Measurements from ENCODE around the gene MACC1. TPM values are rescaled to one million over a fixed set of nuclear protein-coding genes. Genes with fewer than 3 reads are reported as not detected.

MACC1 gene
- polyA plus RNA-seq, 1 of the 3 experiments (the other 2 are of a cell fraction) = not detected

- peaks cover 0 to 5% of the 10 kb centered on the region in 2 experiments; a peak in 2 of 4 replicates for H3K4me1 ChIP-seq (ENCODE audit: control insufficient read depth in 1 of 2, insufficient read depth in 2 of 2, low read depth in 1 of 2, low read length in 1 of 2)
- H3K9me2 ChIP-seq = no peaks in the 10 kb centered on the region
- no peak overlapping the region for H2AFZ ChIP-seq (ENCODE audit: low read depth)
- POLR2A ChIA-PET = no interaction called here
- DNase-seq = no peak
- no peaks in the 10 kb centered on the region for H3K79me2 ChIP-seq (ENCODE audit: insufficient read depth)
- no peaks in the 10 kb centered on the region for H3K9me3 ChIP-seq
- no peak for TF ChIP-seq TCF12 (IDR thresholded peaks at IDR 0.05)
- no peak for TF ChIP-seq FOXM1 (IDR thresholded peaks at IDR 0.05; ENCODE audit: low read depth)
- H3K36me3 ChIP-seq (replicated peaks in 1 of 2; ENCODE audit: control insufficient read depth in 1 of 2, insufficient read depth in 2 of 2, low read length in 1 of 2) = no peaks in the 10 kb centered on the region
- H3F3A ChIP-seq (replicated peaks; ENCODE audit: insufficient read depth) = no peaks in the 10 kb centered on the region
- no peaks in the 10 kb centered on the region for H3K27me3 ChIP-seq (ENCODE audit: insufficient read depth)
- CTCF ChIA-PET = interaction anchor here (3.5 kb wide), 1 partner anchor 19 kb away, joined by 16 read pairs; no protein-coding TSS in a partner anchor
- H3K4me2 ChIP-seq = no peak overlapping the region
- no peak overlapping the region for H3K27ac ChIP-seq (ENCODE audit: low read depth in 2 of 2, low read length in 1 of 2)
- H3K9ac ChIP-seq = no peak overlapping the region
- no peaks in the 10 kb centered on the region for H4K20me1 ChIP-seq (ENCODE audit: insufficient read depth)
- H3K4me3 ChIP-seq (ENCODE audit: low read depth in 2 of 2, low read length in 1 of 2) = no peak overlapping the region
- 52% methylated on average over 5 of the region's 5 CpGs for WGBS (ENCODE audit: low lambda C conversion rate)
These were observed 63.2 kb downstream of the MACC1 start for GRCh38 chr7:20153999-20154398.

GRCh38 chr7:20153567-20153966 is 63.6 kb downstream of the MACC1 start:
- H3K4me2 ChIP-seq = no peak overlapping the region

GRCh38 chr7:20152511-20152910 is 64.7 kb downstream of the MACC1 start:
- Histone ChIP-seq H3K36me3 (replicated peaks in 1 of 2; ENCODE audit: control insufficient read depth in 1 of 2, insufficient read depth in 2 of 2, low read length in 1 of 2) (no peaks in the 10 kb centered on the region), H3K27ac (ENCODE audit: low read depth in 2 of 2, low read length in 1 of 2) (no peak overlapping the region), H3K79me2 (ENCODE audit: insufficient read depth) (no peaks in the 10 kb centered on the region), H3K4me3 (ENCODE audit: low read depth in 2 of 2, low read length in 1 of 2) (no peak overlapping the region), H3F3A (replicated peaks; ENCODE audit: insufficient read depth) (no peaks in the 10 kb centered on the region), H3K27me3 (ENCODE audit: insufficient read depth) (no peaks in the 10 kb centered on the region), H3K9ac (no peak overlapping the region), H3K4me1 (ENCODE audit: control insufficient read depth in 1 of 2, insufficient read depth in 2 of 2, low read depth in 1 of 2, low read length in 1 of 2) (peaks cover 0 to 5% of the 10 kb centered on the region in 2 experiments; a peak in 2 of 4 replicates), H3K9me3 (no peaks in the 10 kb centered on the region), H3K4me2 (no peak overlapping the region), H3K9me2 (no peaks in the 10 kb centered on the region), H2AFZ (ENCODE audit: low read depth) (no peak overlapping the region), H4K20me1 (ENCODE audit: insufficient read depth) (no peaks in the 10 kb centered on the region)
- ChIA-PET CTCF (interaction anchor here (1.1 kb wide), 1 partner anchor 9 kb away, joined by 3 read pairs; no protein-coding TSS in a partner anchor), POLR2A (no interaction called here)
- DNase-seq = no peak
- TF ChIP-seq RAD21 (IDR thresholded peaks at IDR 0.05; ENCODE audit: low read length) (no peak), NFIC (IDR thresholded peaks at IDR 0.05; ENCODE audit: borderline replicate concordance) (no peak), FOSL2 (IDR thresholded peaks at IDR 0.05; ENCODE audit: borderline replicate concordance, low read depth) (no peak), REST (IDR thresholded peaks at IDR 0.05; ENCODE audit: low read depth, low read length) (no peak), MEF2A (IDR thresholded peaks at IDR 0.05; ENCODE audit: borderline replicate concordance, low read depth) (no peak), SMC3 (IDR thresholded peaks at IDR 0.05; ENCODE audit: low read depth, low read length) (no peak), MAX (IDR thresholded peaks at IDR 0.05; ENCODE audit: low read depth) (no peak), EP300 (IDR thresholded peaks at IDR 0.05; ENCODE audit: borderline replicate concordance in 1 of 2, low read depth in 1 of 2, low read length in 1 of 2) (no peak)

More at GRCh38 chr7:20153567-20153966, 63.6 kb downstream of the MACC1 start:
- Histone ChIP-seq H3F3A (replicated peaks; ENCODE audit: insufficient read depth) (no peaks in the 10 kb centered on the region), H3K4me3 (ENCODE audit: low read depth in 2 of 2, low read length in 1 of 2) (no peak overlapping the region), H4K20me1 (ENCODE audit: insufficient read depth) (no peaks in the 10 kb centered on the region), H3K9me3 (no peaks in the 10 kb centered on the region), H2AFZ (ENCODE audit: low read depth) (no peak overlapping the region), H3K27me3 (ENCODE audit: insufficient read depth) (no peaks in the 10 kb centered on the region), H3K27ac (ENCODE audit: low read depth in 2 of 2, low read length in 1 of 2) (no peak overlapping the region), H3K4me1 (ENCODE audit: control insufficient read depth in 1 of 2, insufficient read depth in 2 of 2, low read depth in 1 of 2, low read length in 1 of 2) (peaks cover 0 to 5% of the 10 kb centered on the region in 2 experiments; a peak in 2 of 4 replicates), H3K79me2 (ENCODE audit: insufficient read depth) (no peaks in the 10 kb centered on the region), H3K9ac (no peak overlapping the region), H3K9me2 (no peaks in the 10 kb centered on the region), H3K36me3 (replicated peaks in 1 of 2; ENCODE audit: control insufficient read depth in 1 of 2, insufficient read depth in 2 of 2, low read length in 1 of 2) (no peaks in the 10 kb centered on the region)
- ChIA-PET CTCF (interaction anchor here (3.5 kb wide), 1 partner anchor 19 kb away, joined by 16 read pairs; no protein-coding TSS in a partner anchor), POLR2A (no interaction called here)
- TF ChIP-seq USF1 (IDR thresholded peaks at IDR 0.05; ENCODE audit: borderline replicate concordance, low read depth) = no peak
- TF ChIP-seq MEF2A (IDR thresholded peaks at IDR 0.05; ENCODE audit: borderline replicate concordance, low read depth) = no peak
- no peak for TF ChIP-seq RCOR1 (IDR thresholded peaks at IDR 0.05; ENCODE audit: low read length)
- TF ChIP-seq JUND (IDR thresholded peaks at IDR 0.05) = no peak
- TF ChIP-seq GABPA (IDR thresholded peaks at IDR 0.05; ENCODE audit: low read depth) = no peak
- TF ChIP-seq FOXJ3 (CRISPR knock-in tag; IDR thresholded peaks at IDR 0.05) = no peak
- TF ChIP-seq GATA2 (CRISPR knock-in tag; IDR thresholded peaks at IDR 0.05) = no peak
- no peak for TF ChIP-seq IRF3 (IDR thresholded peaks at IDR 0.05; ENCODE audit: low read depth, low read length)
- no peak for DNase-seq
- 88% methylated on average over 2 of the region's 2 CpGs for WGBS (ENCODE audit: low lambda C conversion rate)
